Breast epithelium (tissue), 4 donors: Measurements from ENCODE around the gene ZHX3. TPM values are rescaled to one million over a fixed set of nuclear protein-coding genes. Genes with fewer than 3 reads are reported as not detected.
A peak's percentile ranks its signal among the peaks of the same experiment; 100 is the strongest.

Experiments used
- DNase-seq, 2 donors: peaks; one replicate each; pipeline ENCODE4 v3.0.0-alpha.2; 2019; ENCODE audit warnings: low spot score in 2 of 2
- H3K27ac ChIP-seq, 2 donors: fragments of 200-600 bp; sonication (generic) in 1 of 2; one replicate each; pipeline ENCODE4 v1.5.1; 2016 to 2019; ENCODE audit warnings: mild to moderate bottlenecking in 1 of 2
- H3K27me3 ChIP-seq, 2 donors: fragments of 200-600 bp; sonication (generic) in 1 of 2; one replicate each; pipeline versions ENCODE4 v1.5.1 to v1.6.0; 2017 to 2019; ENCODE audit warnings: control low read depth in 1 of 2, mild to moderate bottlenecking in 1 of 2
- H3K36me3 ChIP-seq: fragments of 200-600 bp; one replicate; pipeline ENCODE4 v1.5.1; 2019
- H3K4me1 ChIP-seq, 2 donors: fragments of 200-600 bp; sonication (generic); one replicate each; pipeline ENCODE4 v1.5.1; 2016 to 2019; ENCODE audit warnings: control low read depth in 1 of 2
- H3K4me3 ChIP-seq, 3 donors: fragments of 200-600 bp; sonication (generic); 1 replicate in 2 of 3; 2 replicates in 1 of 3; pipeline ENCODE4 v1.5.1; 2016 to 2019; ENCODE audit warnings: mild to moderate bottlenecking in 3 of 3, moderate library complexity in 2 of 3
- H3K9me3 ChIP-seq, 2 donors: fragments of 200-600 bp; sonication (generic) in 1 of 2; one replicate each; pipeline ENCODE4 v1.5.1; 2016 to 2019; ENCODE audit warnings: control low read depth in 1 of 2
- CTCF ChIP-seq, 3 donors: fragments of 450-650 bp; IDR thresholded peaks; one replicate each; pipeline ENCODE4 v1.5.1; 2016 to 2017; ENCODE audit warnings: antibody characterized with exemption in 3 of 3, mild to moderate bottlenecking in 3 of 3, moderate library complexity in 3 of 3
- POLR2A ChIP-seq: fragments of 450-650 bp; IDR thresholded peaks from one replicate; pipeline ENCODE4 v1.6.1; 2016; ENCODE audit warnings: antibody characterized with exemption, mild to moderate bottlenecking, moderate library complexity
- POLR2AphosphoS5 ChIP-seq, 3 donors: sonication (generic); formaldehyde crosslinking; IDR thresholded peaks; one replicate each; pipeline ENCODE4 v1.6.1; 2017; ENCODE audit warnings: antibody characterized with exemption in 3 of 3
- intact Hi-C: fragments of 100-400 bp; cut with DNase I; formaldehyde crosslinking; loops from one replicate; pipeline ENCODE4 v1.15.1; 2023; ENCODE audit warnings: low total_unique reads
- total RNA-seq, 3 donors: library from RNA; depleted of rRNA; stranded (reverse); fragments of >200 nt; gene quantifications; one replicate each; pipeline ENCODE4 v1.1.0, GENCODE V29; 2016

Gene ZHX3
- total RNA-seq, 3 donors from 2014 or later: 34.4 to 35.7 (median 34.6) TPM

- peaks cover 3 to 22% of the 10 kb centered on the region in 2 donors for H3K27me3 ChIP-seq
- intact Hi-C loops: no loop called here
- TF ChIP-seq CTCF (IDR thresholded peaks at IDR 0.05) (no peak), POLR2A (no peak), POLR2AphosphoS5 (IDR thresholded peaks at IDR 0.05) (no peak)
- no peaks in the 10 kb centered on the region for H3K36me3 ChIP-seq
- no peak overlapping the region for H3K27ac ChIP-seq
- peak overlapping the region; percentile 21 to 74 (median 53) for H3K4me3 ChIP-seq
- no peak for DNase-seq
- H3K4me1 ChIP-seq: no peaks in the 10 kb centered on the region
- no peaks in the 10 kb centered on the region for H3K9me3 ChIP-seq
These were observed 47.6 kb upstream of the ZHX3 start for GRCh38 chr20:41364967-41365765.

- TF ChIP-seq CTCF (IDR thresholded peaks at IDR 0.05): no peak
- TF ChIP-seq POLR2A: no peak
- Histone ChIP-seq H3K27ac (no peak overlapping the region), H3K4me1 (no peaks in the 10 kb centered on the region), H3K4me3 (no peak overlapping the region), H3K36me3 (no peaks in the 10 kb centered on the region), H3K9me3 (no peaks in the 10 kb centered on the region), H3K27me3 (peaks cover 3 to 22% of the 10 kb centered on the region in 2 donors)
- intact Hi-C loops: no loop called here
- no peak for DNase-seq
These were observed 46.8 kb upstream of the ZHX3 start for GRCh38 chr20:41364236-41364855.

GRCh38 chr20:41363601-41364000 is 46.1 kb upstream of the ZHX3 start:
- no peak overlapping the region for H3K27ac ChIP-seq
- intact Hi-C loops: no loop called here
- no peaks in the 10 kb centered on the region for H3K4me1 ChIP-seq
- H3K27me3 ChIP-seq: peaks cover 3 to 22% of the 10 kb centered on the region in 2 donors
- no peaks in the 10 kb centered on the region for H3K36me3 ChIP-seq
- H3K4me3 ChIP-seq: no peak overlapping the region
- TF ChIP-seq POLR2A (no peak), POLR2AphosphoS5 (IDR thresholded peaks at IDR 0.05) (no peak), CTCF (IDR thresholded peaks at IDR 0.05) (no peak)
- no peak for DNase-seq
- H3K9me3 ChIP-seq: no peaks in the 10 kb centered on the region

- TF ChIP-seq POLR2AphosphoS5 (IDR thresholded peaks at IDR 0.05): no peak
- no peak for TF ChIP-seq CTCF (IDR thresholded peaks at IDR 0.05)
- no peak for TF ChIP-seq POLR2A
- H3K36me3 ChIP-seq: no peaks in the 10 kb centered on the region
- intact Hi-C loops: no loop called here
These were observed 45.2 kb upstream of the ZHX3 start for GRCh38 chr20:41362748-41363140.

More at GRCh38 chr20:41362748-41363140, 45.2 kb upstream of the ZHX3 start:
- Histone ChIP-seq H3K4me3 (no peak overlapping the region), H3K27ac (no peak overlapping the region), H3K4me1 (no peaks in the 10 kb centered on the region), H3K9me3 (no peaks in the 10 kb centered on the region), H3K27me3 (peaks cover 3 to 22% of the 10 kb centered on the region in 2 donors)
- DNase-seq: no peak
